ENCODE data around the gene SBDS.
A peak's percentile ranks its signal among the peaks of the same experiment; 100 is the strongest.
"Not testable (repeated sequence)": the region's sequence is repeated elsewhere in the genome, so short reads cannot be mapped to it uniquely, and the experiment has no call there.

SBDS gene
- long read RNA-seq, transcript SBDS-201 (5 exons, 1,631 nt) = major isoform, 289 of 307 reads
- long read RNA-seq, partial matches to known transcripts = 7 of 307 reads
- long read RNA-seq, other reads (novel, unspliced or antisense) = 11 of 307 reads

DNA sequence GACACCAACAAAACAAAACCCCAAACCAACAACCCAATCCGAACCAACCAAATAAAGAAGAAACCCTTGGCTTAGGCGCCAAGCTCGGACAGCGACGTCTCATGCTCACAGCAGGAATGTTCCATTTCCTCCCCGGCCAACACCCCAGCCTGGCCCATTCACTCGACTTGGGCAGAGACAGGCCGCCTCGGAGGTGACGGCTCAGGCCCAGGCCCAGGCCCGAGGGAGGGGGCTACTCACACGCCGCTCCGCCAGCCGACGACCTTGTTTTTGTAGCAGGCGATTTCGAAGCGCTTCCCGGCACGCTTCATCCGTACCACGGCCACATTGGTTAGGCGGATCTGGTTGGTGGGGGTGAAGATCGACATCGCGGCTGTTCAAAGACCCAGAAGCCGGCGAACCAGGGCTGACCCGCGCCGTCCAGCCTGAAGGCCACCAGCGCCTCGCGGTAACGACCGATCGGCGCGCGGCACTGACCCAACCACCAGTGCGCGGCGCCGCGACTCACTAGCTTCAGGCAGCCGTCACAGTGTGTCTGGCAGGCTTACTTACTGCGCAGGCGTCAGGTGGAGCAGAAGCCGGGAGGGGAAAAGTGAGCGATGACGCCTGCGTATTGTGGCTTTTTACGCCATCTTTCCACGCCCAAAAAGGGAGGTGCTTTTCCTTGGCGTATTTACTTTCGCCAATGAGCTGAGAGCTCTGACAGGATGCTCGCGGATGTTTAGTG is at the start of gene SBDS:
Gene SBDS (minus strand): TSS at position 537 of the 727 bp plus-strand sequence. CDS start 169 bp downstream, at position 368.
- peak; percentile 86 for TF ChIP-seq GABPA (IDR thresholded peaks at IDR 0.05; ENCODE audit: low read depth)
- TF ChIP-seq, protein P1, sequence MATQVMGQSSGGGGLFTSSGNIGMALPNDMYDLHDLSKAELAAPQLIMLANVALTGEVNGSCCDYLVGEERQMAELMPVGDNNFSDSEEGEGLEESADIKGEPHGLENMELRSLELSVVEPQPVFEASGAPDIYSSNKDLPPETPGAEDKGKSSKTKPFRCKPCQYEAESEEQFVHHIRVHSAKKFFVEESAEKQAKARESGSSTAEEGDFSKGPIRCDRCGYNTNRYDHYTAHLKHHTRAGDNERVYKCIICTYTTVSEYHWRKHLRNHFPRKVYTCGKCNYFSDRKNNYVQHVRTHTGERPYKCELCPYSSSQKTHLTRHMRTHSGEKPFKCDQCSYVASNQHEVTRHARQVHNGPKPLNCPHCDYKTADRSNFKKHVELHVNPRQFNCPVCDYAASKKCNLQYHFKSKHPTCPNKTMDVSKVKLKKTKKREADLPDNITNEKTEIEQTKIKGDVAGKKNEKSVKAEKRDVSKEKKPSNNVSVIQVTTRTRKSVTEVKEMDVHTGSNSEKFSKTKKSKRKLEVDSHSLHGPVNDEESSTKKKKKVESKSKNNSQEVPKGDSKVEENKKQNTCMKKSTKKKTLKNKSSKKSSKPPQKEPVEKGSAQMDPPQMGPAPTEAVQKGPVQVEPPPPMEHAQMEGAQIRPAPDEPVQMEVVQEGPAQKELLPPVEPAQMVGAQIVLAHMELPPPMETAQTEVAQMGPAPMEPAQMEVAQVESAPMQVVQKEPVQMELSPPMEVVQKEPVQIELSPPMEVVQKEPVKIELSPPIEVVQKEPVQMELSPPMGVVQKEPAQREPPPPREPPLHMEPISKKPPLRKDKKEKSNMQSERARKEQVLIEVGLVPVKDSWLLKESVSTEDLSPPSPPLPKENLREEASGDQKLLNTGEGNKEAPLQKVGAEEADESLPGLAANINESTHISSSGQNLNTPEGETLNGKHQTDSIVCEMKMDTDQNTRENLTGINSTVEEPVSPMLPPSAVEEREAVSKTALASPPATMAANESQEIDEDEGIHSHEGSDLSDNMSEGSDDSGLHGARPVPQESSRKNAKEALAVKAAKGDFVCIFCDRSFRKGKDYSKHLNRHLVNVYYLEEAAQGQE (IDR thresholded peaks at IDR 0.05; ENCODE audit: insufficient replicate concordance, low read depth) = peak; percentile 40
- TF ChIP-seq POLR2AphosphoS5 (IDR thresholded peaks at IDR 0.05; ENCODE audit: low read depth) = peak; percentile 90
- not testable (repeated sequence) for H3K27me3 ChIP-seq (ENCODE audit: insufficient read depth, poor library complexity, severe bottlenecking)
- DNase-seq (ENCODE audit: low read depth in 1 of 2, low spot score in 1 of 2) = peak; percentile 94 to 98
- H3K27ac ChIP-seq (replicated peaks) = peak within 1 kb of the TSS; percentile 87
- H3K4me3 ChIP-seq (replicated peaks; ENCODE audit: insufficient read depth, low read length) = peak within 1 kb of the TSS; percentile 60

DNA sequence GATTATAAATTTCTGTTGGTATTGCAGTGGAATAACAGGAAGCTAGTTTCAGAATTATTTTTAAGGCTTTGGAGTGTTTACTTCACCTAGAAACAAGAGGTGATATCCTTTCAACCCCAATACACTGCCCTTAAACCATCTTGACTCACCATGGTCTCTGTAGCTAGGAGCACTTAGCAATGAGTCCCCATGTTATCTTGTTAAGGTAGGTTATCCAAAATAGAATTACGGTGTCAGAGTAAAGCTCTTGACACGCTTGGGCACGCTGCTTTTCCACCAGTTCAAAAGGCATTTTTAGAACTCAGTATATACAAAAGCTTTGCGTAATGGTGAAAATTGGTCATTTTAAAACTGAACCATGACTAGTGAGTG is 48.2 kb upstream of the SBDS start:
- not testable (repeated sequence) for H3K27me3 ChIP-seq (ENCODE audit: insufficient read depth, poor library complexity, severe bottlenecking); H3K4me3 ChIP-seq (replicated peaks; ENCODE audit: insufficient read depth, low read length); DNase-seq (ENCODE audit: low read depth in 1 of 2, low spot score in 1 of 2); H3K27ac ChIP-seq (replicated peaks)

DNA sequence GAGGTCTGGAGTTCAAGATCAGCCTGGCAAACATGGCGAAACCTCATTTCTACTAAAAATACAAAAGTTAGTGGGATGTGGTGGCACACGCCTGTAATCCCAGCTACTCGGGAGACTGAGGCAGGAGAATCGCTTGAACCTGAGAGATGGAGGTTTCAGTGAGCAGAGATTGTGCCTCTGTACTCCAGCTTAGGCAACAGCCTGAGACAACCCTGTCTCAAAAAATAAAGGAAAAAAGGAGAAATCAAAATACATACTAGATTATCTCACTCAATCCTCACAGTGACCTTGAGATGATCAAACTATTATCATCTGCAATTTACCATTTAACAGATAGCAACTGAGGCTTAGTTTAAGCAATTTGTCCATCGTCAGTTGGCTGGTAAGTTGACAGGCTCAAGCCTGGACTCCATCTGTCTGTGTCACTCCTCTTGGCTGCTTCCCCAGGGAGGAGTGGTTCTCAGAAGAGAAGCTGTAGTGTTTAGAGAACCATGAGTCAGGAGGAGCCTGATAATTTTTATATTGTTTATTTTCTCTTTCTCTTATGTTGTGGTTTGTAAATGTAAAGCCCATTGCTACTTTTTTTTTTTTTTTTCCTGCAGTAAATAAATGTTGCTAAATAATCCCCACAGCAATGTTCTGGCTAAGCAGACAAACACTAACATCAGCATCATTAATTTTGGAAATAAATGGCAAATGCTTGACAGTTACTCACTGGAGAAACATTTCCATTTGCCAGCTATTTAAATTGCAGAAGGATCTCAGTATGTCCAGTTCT is 47.6 kb upstream of the SBDS start:
- H3K27me3 ChIP-seq (ENCODE audit: insufficient read depth, poor library complexity, severe bottlenecking); H3K27ac ChIP-seq (replicated peaks); H3K4me3 ChIP-seq (replicated peaks; ENCODE audit: insufficient read depth, low read length); DNase-seq (ENCODE audit: low read depth in 1 of 2, low spot score in 1 of 2): not testable (repeated sequence)

DNA sequence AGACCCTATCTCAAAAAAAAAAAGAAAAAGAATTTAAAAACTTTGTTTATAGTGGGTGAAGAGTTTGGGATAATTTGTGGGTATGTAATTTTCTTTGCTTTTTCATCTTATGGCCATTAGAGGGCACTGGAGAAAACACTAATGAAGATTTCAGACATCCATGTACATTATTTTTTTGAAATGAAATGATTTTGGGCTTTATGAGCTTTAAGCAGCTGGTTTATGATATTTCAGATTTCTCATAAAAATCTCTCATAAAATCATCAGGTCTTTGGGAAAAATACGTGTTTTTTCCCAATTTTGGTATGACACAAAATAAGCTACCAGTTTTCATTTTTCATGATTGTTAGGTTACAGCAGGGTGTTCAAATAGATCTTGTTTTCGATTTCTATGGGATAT is 45.4 kb upstream of the SBDS start:
- not testable (repeated sequence) for H3K27ac ChIP-seq (replicated peaks); DNase-seq (ENCODE audit: low read depth in 1 of 2, low spot score in 1 of 2); H3K27me3 ChIP-seq (ENCODE audit: insufficient read depth, poor library complexity, severe bottlenecking); H3K4me3 ChIP-seq (replicated peaks; ENCODE audit: insufficient read depth, low read length)

DNA sequence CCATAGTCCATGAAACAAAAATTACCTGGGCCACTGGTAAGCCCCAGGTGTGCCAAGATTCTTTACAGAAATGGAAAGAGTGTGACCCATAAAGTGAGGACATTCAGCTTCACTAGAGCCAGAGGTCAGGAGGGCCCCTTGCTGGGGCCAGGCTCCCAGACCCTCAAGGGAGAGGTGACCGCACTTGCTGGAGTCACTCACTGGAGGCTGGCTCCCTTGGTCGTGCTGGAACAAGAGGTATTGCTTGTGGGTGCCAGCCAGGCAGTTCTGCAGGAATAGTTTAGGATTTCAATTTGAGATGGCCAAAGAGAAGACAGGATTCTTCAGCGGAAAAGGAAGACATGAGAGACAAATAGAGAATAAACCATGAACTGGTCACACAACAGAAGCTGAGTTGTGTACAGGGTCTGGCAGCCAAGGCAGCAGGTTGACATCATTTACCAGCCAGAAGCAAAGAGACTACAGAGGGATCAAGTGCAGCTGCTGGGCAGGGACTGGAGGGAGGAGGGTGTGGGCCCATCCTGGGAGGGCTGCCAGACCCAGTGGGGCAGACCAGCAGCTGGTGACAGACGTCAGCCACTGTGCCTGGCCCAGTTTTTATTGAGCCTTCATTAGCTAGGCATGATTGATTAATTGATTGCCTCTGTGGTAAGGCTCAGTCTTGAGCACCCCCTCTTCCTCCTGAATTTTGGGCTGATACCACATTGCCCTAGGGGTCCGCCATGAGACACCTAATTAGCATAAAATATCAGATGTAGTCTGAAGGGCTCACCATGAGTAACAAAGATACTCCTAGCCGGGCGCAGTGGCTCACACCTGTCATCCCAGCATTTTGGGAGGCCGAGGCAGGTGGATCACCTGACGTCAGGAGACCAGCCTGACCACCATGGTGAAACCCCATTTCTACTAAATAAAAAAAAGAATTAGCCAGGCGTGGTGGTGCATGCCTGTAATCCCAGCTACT is 41.3 kb upstream of the SBDS start:
- H3K4me3 ChIP-seq (replicated peaks; ENCODE audit: insufficient read depth, low read length); H3K27ac ChIP-seq (replicated peaks); DNase-seq (ENCODE audit: low read depth in 1 of 2, low spot score in 1 of 2); H3K27me3 ChIP-seq (ENCODE audit: insufficient read depth, poor library complexity, severe bottlenecking): not testable (repeated sequence)

DNA sequence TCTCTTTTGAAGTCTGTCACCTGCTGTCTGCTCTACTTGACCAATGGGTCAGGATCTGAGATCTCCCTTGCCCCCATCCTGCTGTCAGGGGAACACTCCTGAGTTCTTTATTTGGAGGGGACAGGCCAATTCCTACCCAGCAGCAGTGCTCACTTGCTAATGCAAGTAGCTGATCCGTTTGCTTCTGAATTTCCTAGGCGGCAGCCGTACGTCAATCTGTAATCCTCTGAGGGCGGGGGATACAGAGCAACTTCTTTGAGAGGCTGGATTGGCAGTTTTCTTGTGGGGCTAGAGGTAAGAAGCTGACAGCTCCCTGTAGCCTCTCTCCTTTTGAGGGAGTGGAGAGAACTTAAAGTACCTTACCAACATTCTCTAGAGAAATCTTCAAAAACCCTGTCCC is 37.9 kb upstream of the SBDS start:
- no peak for DNase-seq (ENCODE audit: low read depth in 1 of 2, low spot score in 1 of 2)
- TF ChIP-seq, protein P1 (IDR thresholded peaks at IDR 0.05; ENCODE audit: insufficient replicate concordance, low read depth) = no peak
- TF ChIP-seq GABPA (IDR thresholded peaks at IDR 0.05; ENCODE audit: low read depth) = no peak
- no peak for TF ChIP-seq POLR2AphosphoS5 (IDR thresholded peaks at IDR 0.05; ENCODE audit: low read depth)
- TF ChIP-seq, protein P2, sequence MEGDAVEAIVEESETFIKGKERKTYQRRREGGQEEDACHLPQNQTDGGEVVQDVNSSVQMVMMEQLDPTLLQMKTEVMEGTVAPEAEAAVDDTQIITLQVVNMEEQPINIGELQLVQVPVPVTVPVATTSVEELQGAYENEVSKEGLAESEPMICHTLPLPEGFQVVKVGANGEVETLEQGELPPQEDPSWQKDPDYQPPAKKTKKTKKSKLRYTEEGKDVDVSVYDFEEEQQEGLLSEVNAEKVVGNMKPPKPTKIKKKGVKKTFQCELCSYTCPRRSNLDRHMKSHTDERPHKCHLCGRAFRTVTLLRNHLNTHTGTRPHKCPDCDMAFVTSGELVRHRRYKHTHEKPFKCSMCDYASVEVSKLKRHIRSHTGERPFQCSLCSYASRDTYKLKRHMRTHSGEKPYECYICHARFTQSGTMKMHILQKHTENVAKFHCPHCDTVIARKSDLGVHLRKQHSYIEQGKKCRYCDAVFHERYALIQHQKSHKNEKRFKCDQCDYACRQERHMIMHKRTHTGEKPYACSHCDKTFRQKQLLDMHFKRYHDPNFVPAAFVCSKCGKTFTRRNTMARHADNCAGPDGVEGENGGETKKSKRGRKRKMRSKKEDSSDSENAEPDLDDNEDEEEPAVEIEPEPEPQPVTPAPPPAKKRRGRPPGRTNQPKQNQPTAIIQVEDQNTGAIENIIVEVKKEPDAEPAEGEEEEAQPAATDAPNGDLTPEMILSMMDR (IDR thresholded peaks at IDR 0.05; ENCODE audit: insufficient read depth, low read length) = no peak
- TF ChIP-seq SPI1 (IDR thresholded peaks at IDR 0.05; ENCODE audit: borderline replicate concordance, low read depth) = no peak
- H3K27ac ChIP-seq (replicated peaks) = no peak overlapping the region
- no peaks in the 10 kb centered on the region for H3K27me3 ChIP-seq (ENCODE audit: insufficient read depth, poor library complexity, severe bottlenecking)
- no peak overlapping the region for H3K4me3 ChIP-seq (replicated peaks; ENCODE audit: insufficient read depth, low read length)

DNA sequence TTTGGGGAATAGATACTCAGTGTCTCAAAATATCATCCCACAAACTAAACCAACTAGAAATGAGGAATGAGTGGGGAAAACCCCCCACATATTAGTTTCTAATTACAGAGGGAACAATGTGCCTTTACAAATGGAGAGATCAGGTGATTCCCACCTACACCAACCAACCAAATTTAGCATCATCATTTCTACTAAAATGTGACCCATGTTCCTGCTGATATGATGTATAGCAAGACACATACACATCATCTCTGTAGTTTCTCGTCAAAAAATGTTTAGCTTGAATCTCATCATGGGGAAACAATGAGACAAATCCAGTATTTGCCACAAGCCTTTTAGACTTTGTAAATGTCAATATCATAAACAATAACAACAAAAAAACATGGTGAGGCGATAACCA is 36.3 kb upstream of the SBDS start:
- not testable (repeated sequence) for H3K27ac ChIP-seq (replicated peaks); H3K4me3 ChIP-seq (replicated peaks; ENCODE audit: insufficient read depth, low read length); DNase-seq (ENCODE audit: low read depth in 1 of 2, low spot score in 1 of 2); H3K27me3 ChIP-seq (ENCODE audit: insufficient read depth, poor library complexity, severe bottlenecking)

DNA sequence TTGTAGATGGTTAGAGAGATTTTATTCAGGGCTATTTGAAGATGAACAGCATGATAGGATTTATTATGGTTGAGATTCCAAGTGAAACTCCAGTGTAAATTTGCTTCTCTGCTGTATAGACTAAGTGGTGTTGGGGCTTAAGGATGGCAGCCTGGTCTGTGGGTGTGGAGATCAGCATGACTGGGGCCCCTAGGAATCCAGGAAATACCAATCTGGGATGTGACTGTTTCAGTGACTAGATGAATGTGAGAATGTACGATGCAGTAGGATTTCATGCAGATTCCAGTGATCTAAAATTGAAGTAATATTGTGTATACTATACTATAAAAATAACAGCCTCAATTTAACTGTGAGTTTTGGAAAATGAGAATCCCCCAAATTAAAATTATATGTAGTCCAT is 30.1 kb upstream of the SBDS start:
- not testable (repeated sequence) for H3K27me3 ChIP-seq (ENCODE audit: insufficient read depth, poor library complexity, severe bottlenecking); DNase-seq (ENCODE audit: low read depth in 1 of 2, low spot score in 1 of 2); H3K4me3 ChIP-seq (replicated peaks; ENCODE audit: insufficient read depth, low read length); H3K27ac ChIP-seq (replicated peaks)
